ENCODE data around the gene DLEC1. TPM values are rescaled to one million over a fixed set of nuclear protein-coding genes. Genes with fewer than 3 reads are reported as not detected.

Gene DLEC1
- total RNA-seq, 1 donor from 2014 or later: 0.42 TPM

GRCh38 chr3:38105525-38105924 is 66.5 kb downstream of the DLEC1 start:
- DNase-seq: no peak
- TF ChIP-seq CTCF (IDR thresholded peaks at IDR 0.05; ENCODE audit: partially characterized antibody, unreplicated experiment): no peak
- Mint-ChIP-seq H3K27ac (ENCODE audit: unreplicated experiment) (no peak overlapping the region), H3K4me1 (ENCODE audit: low read depth, unreplicated experiment) (no peaks in the 10 kb centered on the region), H3K27me3 (ENCODE audit: unreplicated experiment) (no peaks in the 10 kb centered on the region), H3K9me3 (ENCODE audit: unreplicated experiment) (peaks cover 7% of the 10 kb centered on the region), H3K4me3 (ENCODE audit: unreplicated experiment) (no peak overlapping the region), H3K36me3 (ENCODE audit: unreplicated experiment) (peaks cover 8% of the 10 kb centered on the region)

GRCh38 chr3:38107911-38108648 is 69.1 kb downstream of the DLEC1 start:
- no peak for TF ChIP-seq CTCF (IDR thresholded peaks at IDR 0.05; ENCODE audit: partially characterized antibody, unreplicated experiment)
- Mint-ChIP-seq H3K36me3 (ENCODE audit: unreplicated experiment) (peaks cover 8% of the 10 kb centered on the region), H3K27ac (ENCODE audit: unreplicated experiment) (no peak overlapping the region), H3K27me3 (ENCODE audit: unreplicated experiment) (peaks cover 2% of the 10 kb centered on the region), H3K9me3 (ENCODE audit: unreplicated experiment) (peaks cover 7% of the 10 kb centered on the region), H3K4me3 (ENCODE audit: unreplicated experiment) (no peak overlapping the region), H3K4me1 (ENCODE audit: low read depth, unreplicated experiment) (no peaks in the 10 kb centered on the region)
- DNase-seq: no peak

GRCh38 chr3:38108649-38109579 is 69.9 kb downstream of the DLEC1 start:
- Mint-ChIP-seq H3K4me3 (ENCODE audit: unreplicated experiment) (no peak overlapping the region), H3K4me1 (ENCODE audit: low read depth, unreplicated experiment) (no peaks in the 10 kb centered on the region), H3K27me3 (ENCODE audit: unreplicated experiment) (peaks cover 2% of the 10 kb centered on the region), H3K36me3 (ENCODE audit: unreplicated experiment) (peaks cover 8% of the 10 kb centered on the region), H3K27ac (ENCODE audit: unreplicated experiment) (no peak overlapping the region), H3K9me3 (ENCODE audit: unreplicated experiment) (peaks cover 7% of the 10 kb centered on the region)
- DNase-seq: no peak
- no peak for TF ChIP-seq CTCF (IDR thresholded peaks at IDR 0.05; ENCODE audit: partially characterized antibody, unreplicated experiment)

GRCh38 chr3:38109580-38110313 is 70.7 kb downstream of the DLEC1 start:
- DNase-seq: no peak
- peaks cover 8% of the 10 kb centered on the region for H3K36me3 Mint-ChIP-seq (ENCODE audit: unreplicated experiment)
- no peak overlapping the region for H3K27ac Mint-ChIP-seq (ENCODE audit: unreplicated experiment)
- H3K27me3 Mint-ChIP-seq (ENCODE audit: unreplicated experiment): peaks cover 2% of the 10 kb centered on the region
- H3K9me3 Mint-ChIP-seq (ENCODE audit: unreplicated experiment): peaks cover 4% of the 10 kb centered on the region
- no peak for TF ChIP-seq CTCF (IDR thresholded peaks at IDR 0.05; ENCODE audit: partially characterized antibody, unreplicated experiment)
- no peak overlapping the region for H3K4me3 Mint-ChIP-seq (ENCODE audit: unreplicated experiment)
- no peaks in the 10 kb centered on the region for H3K4me1 Mint-ChIP-seq (ENCODE audit: low read depth, unreplicated experiment)

Data from glutamatergic neuron (in vitro differentiated cells).